GM12878 (cell line): Measurements from ENCODE around the gene ELF2. TPM values are rescaled to one million over a fixed set of nuclear protein-coding genes. Genes with fewer than 3 reads are reported as not detected.

Experiments
- ATAC-seq: fragments of 200-7000 bp; cut with Tn5 transposase; 3 replicates; pipeline ENCODE4 v1.9.1; 2020; ENCODE audit warnings: mild to moderate bottlenecking, moderate library complexity
- BruUV-seq: library from RNA; stranded (reverse); fragments of 400-500 nt; replicated peaks from 2 replicates; lab custom pipeline; 2021; lab: Mats Ljungman, UMichigan
- CTCF ChIA-PET: fragments of 300-600 bp; sonication (Branson Sonifier 250); formaldehyde crosslinking; extraction: SDS; loops from one replicate; lab custom pipeline; 2021; ENCODE audit warnings: inconsistent platforms; lab: Yijun Ruan, JAX
- POLR2A ChIA-PET: fragments of 350-600 bp; formaldehyde crosslinking; extraction: SDS; loops from one replicate; lab custom pipeline; 2021; ENCODE audit warnings: inconsistent platforms; lab: Charles Lee
- RAD21 ChIA-PET: fragments of 300-600 bp; sonication (Branson Sonifier 250); formaldehyde crosslinking; loops from one replicate; lab custom pipeline; 2023; ENCODE audit warnings: antibody characterized with exemption; ENCODE audit not compliant: unreplicated experiment; lab: Charles Lee
- SMC1A ChIA-PET: fragments of 300-600 bp; sonication (Branson Sonifier 250); formaldehyde crosslinking; loops from one replicate; lab custom pipeline; 2023; ENCODE audit not compliant: unreplicated experiment, uncharacterized antibody; lab: Charles Lee
- DNase-seq: peaks from one replicate; pipeline ENCODE4 v3.0.0-alpha.2; 2011; ENCODE audit warnings: low read depth, low spot score
- FAIRE-seq: peaks from 3 replicates; lab custom pipeline; 2011; peaks lifted over from hg19 to GRCh38; lab: Jason Lieb, UNC
- H2AFZ ChIP-seq: 2 replicates; pipeline ENCODE4 v1.6.0; 2011; ENCODE audit warnings: low read depth, low read length, control low read depth; ENCODE audit not compliant: control insufficient read depth
- H3K27ac ChIP-seq: 2 replicates; pipeline ENCODE4 v1.5.1; 2011; ENCODE audit warnings: control low read depth; ENCODE audit not compliant: control insufficient read depth, insufficient read depth
- H3K27me3 ChIP-seq, 2 experiments: replicated peaks in 1 of 2; 2 replicates each; pipeline versions ENCODE4 v1.6.0 to v1.6.1; 2011; ENCODE audit warnings: low read length in 1 of 2; ENCODE audit not compliant: control insufficient read depth in 2 of 2, insufficient read depth in 2 of 2
- H3K36me3 ChIP-seq, 2 experiments: 2 replicates each; pipeline ENCODE4 v1.5.1; 2011; ENCODE audit warnings: low read length in 1 of 2; ENCODE audit not compliant: control insufficient read depth in 2 of 2, insufficient read depth in 2 of 2
- H3K4me1 ChIP-seq: 2 replicates; pipeline ENCODE4 v1.6.1; 2011; ENCODE audit warnings: mild to moderate bottlenecking, low read length, moderate library complexity, mixed read lengths; ENCODE audit not compliant: control insufficient read depth, insufficient read depth
- H3K4me2 ChIP-seq: 2 replicates; pipeline ENCODE4 v1.6.0; 2011; ENCODE audit warnings: control low read depth; ENCODE audit not compliant: control insufficient read depth, insufficient read depth
- H3K4me3 ChIP-seq: fragments of 200-600 bp; sonication (generic); 2 replicates; pipeline ENCODE4 v1.5.1; 2016
- H3K79me2 ChIP-seq: 2 replicates; pipeline ENCODE4 v1.6.0; 2011; ENCODE audit warnings: low read length; ENCODE audit not compliant: control insufficient read depth, insufficient read depth
- H3K9ac ChIP-seq: 2 replicates; pipeline ENCODE4 v1.8.0; 2011; ENCODE audit warnings: low read length, control low read depth, mixed read lengths; ENCODE audit not compliant: control insufficient read depth, insufficient read depth
- H3K9me3 ChIP-seq: replicated peaks from 3 replicates; pipeline ENCODE4 v1.5.1; 2011; ENCODE audit warnings: mild to moderate bottlenecking, low read length; ENCODE audit not compliant: control insufficient read depth, insufficient read depth
- H4K20me1 ChIP-seq: 2 replicates; pipeline ENCODE4 v1.6.0; 2011; ENCODE audit not compliant: control insufficient read depth, insufficient read depth
- BACH1 ChIP-seq: fragments of 450-650 bp; IDR thresholded peaks from 2 replicates; pipeline ENCODE4 v1.6.1; 2017; ENCODE audit warnings: mild to moderate bottlenecking, borderline replicate concordance
- BCL11A ChIP-seq: IDR thresholded peaks from 2 replicates; pipeline ENCODE4 v1.6.1; 2011; ENCODE audit warnings: low read depth, low read length
- CBX3 ChIP-seq: fragments of 200-600 bp; sonication (generic); IDR thresholded peaks from 2 replicates; pipeline ENCODE4 v1.6.1; 2016; ENCODE audit warnings: low read depth, borderline replicate concordance
- CHD2 ChIP-seq: IDR thresholded peaks from 2 replicates; pipeline ENCODE4 v1.6.1; 2011; ENCODE audit warnings: low read depth, low read length, improper control_type of control experiment, borderline replicate concordance
- SP1 ChIP-seq: IDR thresholded peaks from one replicate; pipeline ENCODE4 v1.6.1; 2011; ENCODE audit warnings: low read depth, low read length
- TBL1XR1 ChIP-seq: IDR thresholded peaks from 2 replicates; pipeline ENCODE4 v1.6.1; 2012; ENCODE audit warnings: low read depth, low read length, improper control_type of control experiment
- TCF3 ChIP-seq: IDR thresholded peaks from 2 replicates; pipeline ENCODE4 v1.6.1; 2012; ENCODE audit warnings: low read depth, mild to moderate bottlenecking, low read length, borderline replicate concordance; ENCODE audit not compliant: insufficient read depth
- ZNF24 ChIP-seq: fragments of 450-650 bp; IDR thresholded peaks from 2 replicates; pipeline ENCODE4 v1.6.1; 2017; ENCODE audit warnings: antibody characterized with exemption, mild to moderate bottlenecking
- ZNF622 ChIP-seq: fragments of 450-650 bp; IDR thresholded peaks from 2 replicates; pipeline ENCODE4 v1.6.1; 2017; ENCODE audit warnings: mild to moderate bottlenecking, inconsistent platforms
- WGBS: methylation state at CpG from one replicate; pipeline ENCODE4 v1.1.6; 2016; ENCODE audit warnings: low lambda C conversion rate; ENCODE audit not compliant: insufficient replicate concordance, insufficient coverage; ENCODE audit errors: missing lambda C conversion rate; 5-methylcytosine and 5-hydroxymethylcytosine counted together
- in situ Hi-C: fragments of 300-500 bp; cut with MboI; formaldehyde crosslinking; loops from 9 replicates; pipeline ENCODE4 v1.14.3; 2018; ENCODE audit warnings: mixed read lengths
- intact Hi-C: fragments of 100-400 bp; cut with micrococcal nuclease; formaldehyde crosslinking; loops from one replicate; pipeline ENCODE4 v1.14.2; 2022; ENCODE audit not compliant: unreplicated experiment
- polyA plus RNA-seq, 11 experiments: library from polyadenylated mRNA; depleted of rRNA in 4 of 11; unstranded in 6 of 11; stranded (reverse) in 5 of 11; fragments of >200 nt; fragmentation: Nextera tagmentation in 4 of 11; fragmentation: Illumina TruSeq in 1 of 11; extraction: Ambion mirVana in 4 of 11; extraction: Trizol in 1 of 11; gene quantifications; 1 replicate in 1 of 11; 2 replicates in 10 of 11; pipeline versions ENCODE4 v1.2.1 to v1.2.3, GENCODE V29; 2011 to 2016; ENCODE audit warnings: inconsistent platforms in 2 of 11, missing spikeins in 2 of 11, low read depth in 1 of 11
- total RNA-seq, 4 experiments: library from RNA; depleted of rRNA in 3 of 4; stranded (reverse); fragments of >200 nt in 3 of 4; fragmentation: Illumina TruSeq in 1 of 4; extraction: Trizol in 1 of 4; gene quantifications; 2 replicates each; pipeline versions ENCODE4 v1.2.1 to v1.2.3, GENCODE V29; 2013 to 2021
- TF ChIP-seq, protein P1 (sequence below), 3 experiments: IDR thresholded peaks in 2 of 3; conservative IDR thresholded peaks in 1 of 3; 2 replicates each; pipeline ENCODE4 v1.5.1; 2011; ENCODE audit warnings: low read depth in 3 of 3, low read length in 3 of 3, mild to moderate bottlenecking in 3 of 3, control low read depth in 2 of 3, moderate library complexity in 2 of 3, inconsistent platforms in 1 of 3, mixed read lengths in 1 of 3; ENCODE audit not compliant: control insufficient read depth in 2 of 3, insufficient read depth in 1 of 3; ENCODE audit errors: extremely low read depth in 1 of 3
- TF ChIP-seq, protein P2 (sequence below): fragments of 450-650 bp; IDR thresholded peaks from 2 replicates; pipeline ENCODE4 v1.6.1; 2017; ENCODE audit warnings: mild to moderate bottlenecking, low read depth, inconsistent platforms; ENCODE audit not compliant: poor library complexity, severe bottlenecking
- TF ChIP-seq, protein P3 (sequence below): fragments of 150-350 bp; IDR thresholded peaks from 2 replicates; pipeline ENCODE4 v1.6.1; 2014; ENCODE audit warnings: mild to moderate bottlenecking, low read depth, low read length

ELF2 gene
- total and polyA plus RNA-seq, 10 of the 15 experiments (the other 5 are each of a cell fraction or from before 2014, with no cell fraction given), result 10.5 to 30.1 (median 20.5) TPM

DNA sequence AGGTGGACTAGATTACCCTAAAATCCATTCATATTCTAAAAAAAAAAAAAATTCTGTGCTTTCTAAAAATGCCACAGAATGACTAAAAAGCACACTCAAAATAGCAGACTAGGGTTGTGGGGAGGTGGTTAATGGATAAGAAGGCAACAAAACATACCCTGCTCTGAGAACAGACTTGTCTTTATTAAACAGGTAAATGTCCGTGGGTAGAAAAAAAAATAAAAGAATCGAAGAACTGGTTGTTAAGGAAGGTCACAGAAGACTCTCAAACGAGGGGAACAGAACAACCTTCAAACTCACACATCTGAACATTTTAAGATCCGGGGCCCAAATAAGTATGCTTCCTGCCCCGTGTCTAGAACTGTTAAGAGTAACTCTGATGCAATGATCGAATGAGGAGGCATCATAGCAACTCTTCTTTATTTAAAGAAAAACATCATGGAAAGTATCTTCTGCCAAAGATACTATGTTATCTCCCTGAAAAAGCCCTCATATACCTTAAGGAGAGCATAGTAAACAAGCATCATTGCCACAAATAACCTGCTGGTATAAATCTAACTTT is 68.4 kb downstream of the ELF2 start:
- no peak for ATAC-seq
- no peaks in the 10 kb centered on the region for H3K4me1 ChIP-seq
- H3K9ac ChIP-seq, result no peak overlapping the region
- no peak for DNase-seq
- H3K4me2 ChIP-seq, result no peak overlapping the region
- POLR2A ChIA-PET, result interaction anchor here (0.6 kb wide), 1 partner anchor 137 kb away, joined by 3 read pairs; no protein-coding TSS in a partner anchor
- H3K79me2 ChIP-seq, result no peaks in the 10 kb centered on the region
- CTCF ChIA-PET, result interaction anchor here (1.0 to 2.1 kb wide), 5 partner anchors 9 to 119 kb away, joined by 3 to 12 read pairs (median 3); no protein-coding TSS in a partner anchor
- intact Hi-C loops (no loop called here), in situ Hi-C loops (no loop called here)
- no peaks in the 10 kb centered on the region for H3K27me3 ChIP-seq
- no peaks in the 10 kb centered on the region for H3K9me3 ChIP-seq
- H3K36me3 ChIP-seq, result no peaks in the 10 kb centered on the region
- no peak overlapping the region for H3K27ac ChIP-seq
- 49% methylated on average over 6 of the region's 6 CpGs for WGBS
- BruUV-seq, result no TSS peak
- H3K4me3 ChIP-seq, result no peak overlapping the region
- no peak overlapping the region for H2AFZ ChIP-seq
- no peaks in the 10 kb centered on the region for H4K20me1 ChIP-seq
- FAIRE-seq, result no peak
- SMC1A ChIA-PET, result interaction anchor here (0.8 to 1.1 kb wide), 3 partner anchors 10 to 79 kb away, joined by 3 read pairs; no protein-coding TSS in a partner anchor
- TF ChIP-seq, protein P1, sequence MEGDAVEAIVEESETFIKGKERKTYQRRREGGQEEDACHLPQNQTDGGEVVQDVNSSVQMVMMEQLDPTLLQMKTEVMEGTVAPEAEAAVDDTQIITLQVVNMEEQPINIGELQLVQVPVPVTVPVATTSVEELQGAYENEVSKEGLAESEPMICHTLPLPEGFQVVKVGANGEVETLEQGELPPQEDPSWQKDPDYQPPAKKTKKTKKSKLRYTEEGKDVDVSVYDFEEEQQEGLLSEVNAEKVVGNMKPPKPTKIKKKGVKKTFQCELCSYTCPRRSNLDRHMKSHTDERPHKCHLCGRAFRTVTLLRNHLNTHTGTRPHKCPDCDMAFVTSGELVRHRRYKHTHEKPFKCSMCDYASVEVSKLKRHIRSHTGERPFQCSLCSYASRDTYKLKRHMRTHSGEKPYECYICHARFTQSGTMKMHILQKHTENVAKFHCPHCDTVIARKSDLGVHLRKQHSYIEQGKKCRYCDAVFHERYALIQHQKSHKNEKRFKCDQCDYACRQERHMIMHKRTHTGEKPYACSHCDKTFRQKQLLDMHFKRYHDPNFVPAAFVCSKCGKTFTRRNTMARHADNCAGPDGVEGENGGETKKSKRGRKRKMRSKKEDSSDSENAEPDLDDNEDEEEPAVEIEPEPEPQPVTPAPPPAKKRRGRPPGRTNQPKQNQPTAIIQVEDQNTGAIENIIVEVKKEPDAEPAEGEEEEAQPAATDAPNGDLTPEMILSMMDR (IDR thresholded peaks at IDR 0.05 in 2 of 3, conservative IDR thresholded peaks at IDR 0.05 in 1 of 3; ENCODE audit: control insufficient read depth in 2 of 3, extremely low read depth in 1 of 3, insufficient read depth in 1 of 3, low read depth in 3 of 3, low read length in 3 of 3), result no peak
- TF ChIP-seq TBL1XR1 (no peak), CBX3 (no peak), TCF3 (no peak), BACH1 (no peak), CHD2 (no peak), ZNF24 (no peak), ZNF622 (no peak), BCL11A (no peak), SP1 (no peak)
- TF ChIP-seq, protein P2, sequence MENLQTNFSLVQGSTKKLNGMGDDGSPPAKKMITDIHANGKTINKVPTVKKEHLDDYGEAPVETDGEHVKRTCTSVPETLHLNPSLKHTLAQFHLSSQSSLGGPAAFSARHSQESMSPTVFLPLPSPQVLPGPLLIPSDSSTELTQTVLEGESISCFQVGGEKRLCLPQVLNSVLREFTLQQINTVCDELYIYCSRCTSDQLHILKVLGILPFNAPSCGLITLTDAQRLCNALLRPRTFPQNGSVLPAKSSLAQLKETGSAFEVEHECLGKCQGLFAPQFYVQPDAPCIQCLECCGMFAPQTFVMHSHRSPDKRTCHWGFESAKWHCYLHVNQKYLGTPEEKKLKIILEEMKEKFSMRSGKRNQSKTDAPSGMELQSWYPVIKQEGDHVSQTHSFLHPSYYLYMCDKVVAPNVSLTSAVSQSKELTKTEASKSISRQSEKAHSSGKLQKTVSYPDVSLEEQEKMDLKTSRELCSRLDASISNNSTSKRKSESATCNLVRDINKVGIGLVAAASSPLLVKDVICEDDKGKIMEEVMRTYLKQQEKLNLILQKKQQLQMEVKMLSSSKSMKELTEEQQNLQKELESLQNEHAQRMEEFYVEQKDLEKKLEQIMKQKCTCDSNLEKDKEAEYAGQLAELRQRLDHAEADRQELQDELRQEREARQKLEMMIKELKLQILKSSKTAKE, result no peak
- TF ChIP-seq, protein P3, sequence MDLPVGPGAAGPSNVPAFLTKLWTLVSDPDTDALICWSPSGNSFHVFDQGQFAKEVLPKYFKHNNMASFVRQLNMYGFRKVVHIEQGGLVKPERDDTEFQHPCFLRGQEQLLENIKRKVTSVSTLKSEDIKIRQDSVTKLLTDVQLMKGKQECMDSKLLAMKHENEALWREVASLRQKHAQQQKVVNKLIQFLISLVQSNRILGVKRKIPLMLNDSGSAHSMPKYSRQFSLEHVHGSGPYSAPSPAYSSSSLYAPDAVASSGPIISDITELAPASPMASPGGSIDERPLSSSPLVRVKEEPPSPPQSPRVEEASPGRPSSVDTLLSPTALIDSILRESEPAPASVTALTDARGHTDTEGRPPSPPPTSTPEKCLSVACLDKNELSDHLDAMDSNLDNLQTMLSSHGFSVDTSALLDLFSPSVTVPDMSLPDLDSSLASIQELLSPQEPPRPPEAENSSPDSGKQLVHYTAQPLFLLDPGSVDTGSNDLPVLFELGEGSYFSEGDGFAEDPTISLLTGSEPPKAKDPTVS, result no peak
- RAD21 ChIA-PET, result interaction anchor here (0.5 to 1.0 kb wide), 2 partner anchors 32 to 193 kb away, joined by 3 read pairs; partner anchors contain the start of gene NAA15
